Measurements from ENCODE around the gene LUM. TPM values are rescaled to one million over a fixed set of nuclear protein-coding genes. Genes with fewer than 3 reads are reported as not detected.

Gene LUM
- 537 TPM for polyA plus RNA-seq (2013, experiment 1 of 2; ENCODE audit: insufficient read length)
- 509 TPM for polyA plus RNA-seq (2013, experiment 2 of 2; ENCODE audit: insufficient read length)

GRCh38 chr12:91111366-91112325 lies at the start of gene LUM:
Gene LUM, minus strand, starts transcription at chr12:91111494. Its CDS starts 2,515 bp downstream, at chr12:91108979.
- DNase-seq = peak; percentile 96

- DNase-seq = no peak
Observed at GRCh38 chr12:91161009-91161408, 49.7 kb upstream of the LUM start.

- no peak for DNase-seq
Observed at GRCh38 chr12:91155990-91156389, 44.7 kb upstream of the LUM start.

GRCh38 chr12:91154131-91154530 lies 42.8 kb upstream of the LUM start:
- DNase-seq = no peak

GRCh38 chr12:91144053-91144452 lies 32.8 kb upstream of the LUM start:
- DNase-seq = peak; percentile 62

GRCh38 chr12:91143206-91143605 lies 31.9 kb upstream of the LUM start:
- peak; percentile 29 for DNase-seq

- DNase-seq = peak; percentile 48
Observed at GRCh38 chr12:91142221-91142631, 30.9 kb upstream of the LUM start.

GRCh38 chr12:91140026-91140931 lies 29.0 kb upstream of the LUM start:
- peak; percentile 89 for DNase-seq

- peak; percentile 47 for DNase-seq
Observed at GRCh38 chr12:91139286-91139685, 28.0 kb upstream of the LUM start.

GRCh38 chr12:91138337-91138920 lies 27.1 kb upstream of the LUM start:
- peak; percentile 28 for DNase-seq

- DNase-seq = peak; percentile 96
Observed at GRCh38 chr12:91133871-91134270, 22.6 kb upstream of the LUM start.

- no peak for DNase-seq
Observed at GRCh38 chr12:91129662-91130362, 18.5 kb upstream of the LUM start.

GRCh38 chr12:91127751-91128150 lies 16.5 kb upstream of the LUM start:
- peak; percentile 84 for DNase-seq

GRCh38 chr12:91127306-91127705 lies 16.0 kb upstream of the LUM start:
- peak; percentile 75 for DNase-seq

- DNase-seq = no peak
Observed at GRCh38 chr12:91126516-91126915, 15.2 kb upstream of the LUM start.

GRCh38 chr12:91123236-91123916 lies 12.1 kb upstream of the LUM start:
- DNase-seq = no peak

- DNase-seq = no peak
Observed at GRCh38 chr12:91120781-91121180, 9.5 kb upstream of the LUM start.

- no peak for DNase-seq
Observed at GRCh38 chr12:91119089-91119488, 7.8 kb upstream of the LUM start.

- DNase-seq = no peak
Observed at GRCh38 chr12:91113621-91114020, 2.3 kb upstream of the LUM start.

GRCh38 chr12:91110311-91110924 lies 876 bp downstream of the LUM start:
- DNase-seq = no peak
